ENCODE results near the gene PDIA3. TPM values are rescaled to one million over a fixed set of nuclear protein-coding genes. Genes with fewer than 3 reads are reported as not detected.
A peak's percentile ranks its signal among the peaks of the same experiment; 100 is the strongest.

The PDIA3 gene
- total and polyA plus RNA-seq, 2 of the 13 experiments (the other 11 are each of a cell fraction or from before 2014, with no cell fraction given) = 238 to 433 TPM

- no peak for TF ChIP-seq SOX13 (IDR thresholded peaks at IDR 0.05)
- TF ChIP-seq SOX13 (CRISPR knock-in tag; conservative IDR thresholded peaks at IDR 0.05 in 1 of 2, IDR thresholded peaks at IDR 0.05 in 1 of 2) = no peak
- TF ChIP-seq HNRNPL (IDR thresholded peaks at IDR 0.05; ENCODE audit: low read depth, low read length) = no peak
- peak; percentile 51; the same call in 1 of the 2 replicates for TF ChIP-seq NRL (CRISPR knock-in tag; IDR thresholded peaks at IDR 0.05; ENCODE audit: borderline replicate concordance)
- no peak for TF ChIP-seq MAFF (IDR thresholded peaks at IDR 0.05; ENCODE audit: low read depth, low read length)
- TF ChIP-seq, protein P1, sequence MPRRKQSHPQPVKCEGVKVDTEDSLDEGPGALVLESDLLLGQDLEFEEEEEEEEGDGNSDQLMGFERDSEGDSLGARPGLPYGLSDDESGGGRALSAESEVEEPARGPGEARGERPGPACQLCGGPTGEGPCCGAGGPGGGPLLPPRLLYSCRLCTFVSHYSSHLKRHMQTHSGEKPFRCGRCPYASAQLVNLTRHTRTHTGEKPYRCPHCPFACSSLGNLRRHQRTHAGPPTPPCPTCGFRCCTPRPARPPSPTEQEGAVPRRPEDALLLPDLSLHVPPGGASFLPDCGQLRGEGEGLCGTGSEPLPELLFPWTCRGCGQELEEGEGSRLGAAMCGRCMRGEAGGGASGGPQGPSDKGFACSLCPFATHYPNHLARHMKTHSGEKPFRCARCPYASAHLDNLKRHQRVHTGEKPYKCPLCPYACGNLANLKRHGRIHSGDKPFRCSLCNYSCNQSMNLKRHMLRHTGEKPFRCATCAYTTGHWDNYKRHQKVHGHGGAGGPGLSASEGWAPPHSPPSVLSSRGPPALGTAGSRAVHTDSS (CRISPR knock-in tag; conservative IDR thresholded peaks at IDR 0.05) = no peak
- TF ChIP-seq, protein P2, sequence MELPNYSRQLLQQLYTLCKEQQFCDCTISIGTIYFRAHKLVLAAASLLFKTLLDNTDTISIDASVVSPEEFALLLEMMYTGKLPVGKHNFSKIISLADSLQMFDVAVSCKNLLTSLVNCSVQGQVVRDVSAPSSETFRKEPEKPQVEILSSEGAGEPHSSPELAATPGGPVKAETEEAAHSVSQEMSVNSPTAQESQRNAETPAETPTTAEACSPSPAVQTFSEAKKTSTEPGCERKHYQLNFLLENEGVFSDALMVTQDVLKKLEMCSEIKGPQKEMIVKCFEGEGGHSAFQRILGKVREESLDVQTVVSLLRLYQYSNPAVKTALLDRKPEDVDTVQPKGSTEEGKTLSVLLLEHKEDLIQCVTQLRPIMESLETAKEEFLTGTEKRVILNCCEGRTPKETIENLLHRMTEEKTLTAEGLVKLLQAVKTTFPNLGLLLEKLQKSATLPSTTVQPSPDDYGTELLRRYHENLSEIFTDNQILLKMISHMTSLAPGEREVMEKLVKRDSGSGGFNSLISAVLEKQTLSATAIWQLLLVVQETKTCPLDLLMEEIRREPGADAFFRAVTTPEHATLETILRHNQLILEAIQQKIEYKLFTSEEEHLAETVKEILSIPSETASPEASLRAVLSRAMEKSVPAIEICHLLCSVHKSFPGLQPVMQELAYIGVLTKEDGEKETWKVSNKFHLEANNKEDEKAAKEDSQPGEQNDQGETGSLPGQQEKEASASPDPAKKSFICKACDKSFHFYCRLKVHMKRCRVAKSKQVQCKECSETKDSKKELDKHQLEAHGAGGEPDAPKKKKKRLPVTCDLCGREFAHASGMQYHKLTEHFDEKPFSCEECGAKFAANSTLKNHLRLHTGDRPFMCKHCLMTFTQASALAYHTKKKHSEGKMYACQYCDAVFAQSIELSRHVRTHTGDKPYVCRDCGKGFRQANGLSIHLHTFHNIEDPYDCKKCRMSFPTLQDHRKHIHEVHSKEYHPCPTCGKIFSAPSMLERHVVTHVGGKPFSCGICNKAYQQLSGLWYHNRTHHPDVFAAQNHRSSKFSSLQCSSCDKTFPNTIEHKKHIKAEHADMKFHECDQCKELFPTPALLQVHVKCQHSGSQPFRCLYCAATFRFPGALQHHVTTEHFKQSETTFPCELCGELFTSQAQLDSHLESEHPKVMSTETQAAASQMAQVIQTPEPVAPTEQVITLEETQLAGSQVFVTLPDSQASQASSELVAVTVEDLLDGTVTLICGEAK (IDR thresholded peaks at IDR 0.05) = no peak
- TF ChIP-seq, protein P2 (CRISPR knock-in tag; IDR thresholded peaks at IDR 0.05) = no peak; the same call in 1 of the 2 replicates
- TF ChIP-seq EHMT2 (IDR thresholded peaks at IDR 0.05; ENCODE audit: borderline replicate concordance, low read depth, low read length) = no peak
- TF ChIP-seq CHCHD3 (CRISPR knock-in tag; IDR thresholded peaks at IDR 0.05) = no peak
- TF ChIP-seq ZFP82 (CRISPR knock-in tag; IDR thresholded peaks at IDR 0.05; ENCODE audit: borderline replicate concordance) = peak; percentile 55; the same call in 1 of the 2 replicates
- no peak for TF ChIP-seq ZBTB3 (CRISPR knock-in tag; IDR thresholded peaks at IDR 0.05; ENCODE audit: borderline replicate concordance, low read depth)
- TF ChIP-seq ZNF260 (CRISPR knock-in tag; IDR thresholded peaks at IDR 0.05; ENCODE audit: borderline replicate concordance, low read depth) = no peak
- TF ChIP-seq KDM2A (CRISPR knock-in tag; IDR thresholded peaks at IDR 0.05; ENCODE audit: borderline replicate concordance, low read depth) = peak; percentile 79
- no peak for TF ChIP-seq KLF15 (CRISPR knock-in tag; IDR thresholded peaks at IDR 0.05; ENCODE audit: borderline replicate concordance)
- no peak for TF ChIP-seq NBN (conservative IDR thresholded peaks at IDR 0.05)
- TF ChIP-seq POLR2A (IDR thresholded peaks at IDR 0.05; ENCODE audit: insufficient read depth in 1 of 2, low read depth in 2 of 2, low read length in 2 of 2) = peak; percentile 99 to 100
- TF ChIP-seq LCORL (IDR thresholded peaks at IDR 0.05) = no peak
- peak; percentile 58; the same call in 1 of the 2 replicates for TF ChIP-seq LCORL (CRISPR knock-in tag; IDR thresholded peaks at IDR 0.05)
- TF ChIP-seq ZNF460 (CRISPR knock-in tag; IDR thresholded peaks at IDR 0.05; ENCODE audit: borderline replicate concordance) = no peak
- no peak for TF ChIP-seq ZNF644 (CRISPR knock-in tag; IDR thresholded peaks at IDR 0.05; ENCODE audit: low read depth)
These were observed 45.9 kb downstream of the PDIA3 start, which contains the start of gene SERF2 (continued) for GRCh38 chr15:43791993-43792760.

Measured in HepG2 (cell line).